ENCODE data around the gene KDM4B. TPM values are rescaled to one million over a fixed set of nuclear protein-coding genes. Genes with fewer than 3 reads are reported as not detected.

Gene KDM4B
- polyA plus RNA-seq, 1 of the 3 experiments (the other 2 are of a cell fraction), result 12.2 TPM

DNA sequence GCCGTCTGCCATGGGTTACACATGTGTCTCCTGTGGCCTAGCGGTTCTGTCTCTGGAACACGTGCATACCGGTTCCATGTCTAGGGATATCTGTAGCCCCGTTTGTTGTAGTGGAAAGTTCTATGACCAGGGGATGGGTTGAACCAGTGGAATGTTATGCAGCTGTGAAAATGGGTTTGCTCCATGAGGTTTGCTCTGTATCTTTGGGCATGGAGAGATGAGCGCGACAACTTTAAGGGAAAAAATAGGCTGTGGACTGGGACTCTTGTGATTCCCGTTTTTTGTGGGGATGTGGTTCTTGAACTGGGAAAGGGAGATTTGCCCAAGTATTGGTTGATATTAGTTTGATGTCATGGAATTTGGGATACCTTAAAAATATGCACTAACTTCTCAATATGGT is 120.4 kb downstream of the KDM4B start:
- ChIA-PET CTCF (interaction anchor here (1.0 to 5.0 kb wide), 6 partner anchors 9 to 58 kb away, joined by 3 to 24 read pairs (median 4); no protein-coding TSS in a partner anchor), POLR2A (no interaction called here)
- no peak overlapping the region for H2AFZ ChIP-seq (ENCODE audit: low read depth)
- no peak for TF ChIP-seq GABPA (IDR thresholded peaks at IDR 0.05; ENCODE audit: low read depth)
- no peak for TF ChIP-seq CHD2 (IDR thresholded peaks at IDR 0.05; ENCODE audit: low read length, partially characterized antibody)
- no peak for TF ChIP-seq MAX (IDR thresholded peaks at IDR 0.05; ENCODE audit: low read depth)
- no peak for TF ChIP-seq REST (IDR thresholded peaks at IDR 0.05; ENCODE audit: low read depth, low read length)
- no peak for TF ChIP-seq EZH2phosphoT487 (IDR thresholded peaks at IDR 0.05; ENCODE audit: borderline replicate concordance, low read depth)
- TF ChIP-seq NFIC (IDR thresholded peaks at IDR 0.05; ENCODE audit: borderline replicate concordance), result no peak
- no peak for TF ChIP-seq RFX5 (IDR thresholded peaks at IDR 0.05; ENCODE audit: low read length)
- TF ChIP-seq TAF1 (IDR thresholded peaks at IDR 0.05; ENCODE audit: borderline replicate concordance, low read depth, low read length), result no peak
- no peak for TF ChIP-seq USF2 (IDR thresholded peaks at IDR 0.05; ENCODE audit: borderline replicate concordance, low read depth, low read length)
- TF ChIP-seq POLR2AphosphoS5 (IDR thresholded peaks at IDR 0.05; ENCODE audit: low read depth, low read length), result no peak
- no peak for TF ChIP-seq EP300 (IDR thresholded peaks at IDR 0.05; ENCODE audit: borderline replicate concordance in 1 of 2, low read depth in 1 of 2, low read length in 1 of 2)
- TF ChIP-seq, protein P1, sequence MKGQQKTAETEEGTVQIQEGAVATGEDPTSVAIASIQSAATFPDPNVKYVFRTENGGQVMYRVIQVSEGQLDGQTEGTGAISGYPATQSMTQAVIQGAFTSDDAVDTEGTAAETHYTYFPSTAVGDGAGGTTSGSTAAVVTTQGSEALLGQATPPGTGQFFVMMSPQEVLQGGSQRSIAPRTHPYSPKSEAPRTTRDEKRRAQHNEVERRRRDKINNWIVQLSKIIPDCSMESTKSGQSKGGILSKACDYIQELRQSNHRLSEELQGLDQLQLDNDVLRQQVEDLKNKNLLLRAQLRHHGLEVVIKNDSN (IDR thresholded peaks at IDR 0.05; ENCODE audit: borderline replicate concordance, low read depth), result no peak
- no peak for TF ChIP-seq RCOR1 (IDR thresholded peaks at IDR 0.05; ENCODE audit: low read length)
- no peak for TF ChIP-seq SIN3A (IDR thresholded peaks at IDR 0.05; ENCODE audit: borderline replicate concordance, low read depth, low read length)
- no peak for TF ChIP-seq ZBTB33 (IDR thresholded peaks at IDR 0.05; ENCODE audit: borderline replicate concordance, low read depth)
- no peak for TF ChIP-seq MEF2A (IDR thresholded peaks at IDR 0.05; ENCODE audit: borderline replicate concordance, low read depth)
- TF ChIP-seq TCF12 (IDR thresholded peaks at IDR 0.05), result no peak
- TF ChIP-seq RXRA (IDR thresholded peaks at IDR 0.05; ENCODE audit: borderline replicate concordance, low read depth), result no peak
- TF ChIP-seq NRF1 (IDR thresholded peaks at IDR 0.05; ENCODE audit: low read depth, low read length), result no peak
- H3K27me3 ChIP-seq (ENCODE audit: insufficient read depth), result no peaks in the 10 kb centered on the region
- H3F3A ChIP-seq (replicated peaks; ENCODE audit: insufficient read depth), result no peaks in the 10 kb centered on the region
- H3K79me2 ChIP-seq (ENCODE audit: insufficient read depth), result no peaks in the 10 kb centered on the region
- no peaks in the 10 kb centered on the region for H3K9me2 ChIP-seq
- DNase-seq, result no peak
- H3K4me2 ChIP-seq, result no peak overlapping the region
- H3K4me3 ChIP-seq (ENCODE audit: low read depth in 2 of 2, low read length in 1 of 2), result no peak overlapping the region
- H3K4me1 ChIP-seq (ENCODE audit: control insufficient read depth in 1 of 2, insufficient read depth in 2 of 2, low read depth in 1 of 2, low read length in 1 of 2), result peaks cover 12 to 56% of the 10 kb centered on the region in 2 experiments; a peak in 2 of 4 replicates
- 93% methylated on average over 8 of the region's 8 CpGs for WGBS (ENCODE audit: low lambda C conversion rate)
- peaks cover 0 to 32% of the 10 kb centered on the region in 2 experiments for H3K36me3 ChIP-seq (replicated peaks in 1 of 2; ENCODE audit: control insufficient read depth in 1 of 2, insufficient read depth in 2 of 2, low read length in 1 of 2)
- H3K9me3 ChIP-seq, result no peaks in the 10 kb centered on the region
- H4K20me1 ChIP-seq (ENCODE audit: insufficient read depth), result no peaks in the 10 kb centered on the region
- H3K27ac ChIP-seq (ENCODE audit: low read depth in 2 of 2, low read length in 1 of 2), result no peak overlapping the region
- no peak overlapping the region for H3K9ac ChIP-seq
